ENCODE results near the gene GUCD1. TPM values are rescaled to one million over a fixed set of nuclear protein-coding genes. Genes with fewer than 3 reads are reported as not detected.

Gene GUCD1
- total RNA-seq, 2 donors from 2014 or later, result 44.4 to 58.7 TPM

DNA sequence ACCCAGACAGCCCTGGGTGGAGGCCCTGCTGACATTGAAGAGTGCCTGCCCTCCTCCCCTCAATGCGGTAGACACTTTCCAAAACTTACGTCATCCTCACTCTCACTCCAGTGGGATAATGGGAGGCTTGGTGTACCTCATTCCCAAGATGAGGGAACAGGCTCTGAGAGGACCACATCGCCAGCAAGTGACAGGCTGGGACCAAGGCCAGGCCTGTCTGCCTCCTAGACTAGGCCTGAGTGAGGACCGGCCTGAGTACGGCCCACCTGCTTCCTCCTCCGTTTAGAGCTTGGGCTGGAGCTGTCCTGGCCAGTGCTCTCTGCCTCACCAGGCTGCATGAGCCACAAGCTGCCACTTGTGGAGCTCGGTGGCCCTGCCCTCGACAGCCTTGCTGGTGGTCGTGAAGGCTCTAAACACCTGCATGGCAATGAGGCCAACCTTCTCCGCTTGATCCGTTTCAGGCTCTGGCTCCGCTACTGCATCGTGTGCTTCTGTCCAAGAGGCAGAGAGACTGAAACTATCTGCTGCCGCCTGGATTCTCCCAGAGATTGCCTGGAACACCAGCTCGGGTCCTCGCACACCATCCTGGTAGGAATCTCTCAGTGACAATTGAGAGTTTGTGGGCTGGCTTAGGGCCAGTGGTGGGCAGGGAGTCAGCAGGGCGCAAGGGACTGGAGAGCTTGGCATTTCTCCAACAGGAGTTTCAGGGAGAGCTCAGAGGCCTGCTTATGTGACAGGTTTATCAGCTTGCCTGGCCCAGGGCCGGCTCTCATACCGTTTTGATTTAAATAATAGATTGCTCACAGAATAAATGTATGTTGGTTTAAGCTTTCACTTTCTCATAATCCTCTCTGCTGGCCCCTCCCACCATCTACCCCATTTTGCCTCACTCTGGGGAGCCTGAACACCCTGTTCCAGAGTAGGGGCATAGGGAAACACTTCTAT, 28.6 kb upstream of the GUCD1 start:
- Histone ChIP-seq H3K9me3 (no peaks in the 10 kb centered on the region), H3K4me3 (no peak overlapping the region), H3K4me1 (peaks cover 47% of the 10 kb centered on the region), H3K27me3 (no peaks in the 10 kb centered on the region), H3K36me3 (replicated peaks in 1 of 2; ENCODE audit: insufficient read depth in 1 of 2, low read depth in 2 of 2) (no peaks in the 10 kb centered on the region), H3K27ac (peak overlapping the region; percentile 26 to 78 (median 70))
- intact Hi-C loops (cut with DNase I), result no loop called here
- peak; percentile 33 to 64 (median 52) for DNase-seq
- WGBS, 2 donors, result 41% methylated on average over 6 to 19 of the region's 19 CpGs
- ATAC-seq, result peak; percentile 34
- TF ChIP-seq POLR2A (IDR thresholded peaks at IDR 0.05), result no peak
- TF ChIP-seq, protein P1, sequence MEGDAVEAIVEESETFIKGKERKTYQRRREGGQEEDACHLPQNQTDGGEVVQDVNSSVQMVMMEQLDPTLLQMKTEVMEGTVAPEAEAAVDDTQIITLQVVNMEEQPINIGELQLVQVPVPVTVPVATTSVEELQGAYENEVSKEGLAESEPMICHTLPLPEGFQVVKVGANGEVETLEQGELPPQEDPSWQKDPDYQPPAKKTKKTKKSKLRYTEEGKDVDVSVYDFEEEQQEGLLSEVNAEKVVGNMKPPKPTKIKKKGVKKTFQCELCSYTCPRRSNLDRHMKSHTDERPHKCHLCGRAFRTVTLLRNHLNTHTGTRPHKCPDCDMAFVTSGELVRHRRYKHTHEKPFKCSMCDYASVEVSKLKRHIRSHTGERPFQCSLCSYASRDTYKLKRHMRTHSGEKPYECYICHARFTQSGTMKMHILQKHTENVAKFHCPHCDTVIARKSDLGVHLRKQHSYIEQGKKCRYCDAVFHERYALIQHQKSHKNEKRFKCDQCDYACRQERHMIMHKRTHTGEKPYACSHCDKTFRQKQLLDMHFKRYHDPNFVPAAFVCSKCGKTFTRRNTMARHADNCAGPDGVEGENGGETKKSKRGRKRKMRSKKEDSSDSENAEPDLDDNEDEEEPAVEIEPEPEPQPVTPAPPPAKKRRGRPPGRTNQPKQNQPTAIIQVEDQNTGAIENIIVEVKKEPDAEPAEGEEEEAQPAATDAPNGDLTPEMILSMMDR (IDR thresholded peaks at IDR 0.05), result no peak

DNA sequence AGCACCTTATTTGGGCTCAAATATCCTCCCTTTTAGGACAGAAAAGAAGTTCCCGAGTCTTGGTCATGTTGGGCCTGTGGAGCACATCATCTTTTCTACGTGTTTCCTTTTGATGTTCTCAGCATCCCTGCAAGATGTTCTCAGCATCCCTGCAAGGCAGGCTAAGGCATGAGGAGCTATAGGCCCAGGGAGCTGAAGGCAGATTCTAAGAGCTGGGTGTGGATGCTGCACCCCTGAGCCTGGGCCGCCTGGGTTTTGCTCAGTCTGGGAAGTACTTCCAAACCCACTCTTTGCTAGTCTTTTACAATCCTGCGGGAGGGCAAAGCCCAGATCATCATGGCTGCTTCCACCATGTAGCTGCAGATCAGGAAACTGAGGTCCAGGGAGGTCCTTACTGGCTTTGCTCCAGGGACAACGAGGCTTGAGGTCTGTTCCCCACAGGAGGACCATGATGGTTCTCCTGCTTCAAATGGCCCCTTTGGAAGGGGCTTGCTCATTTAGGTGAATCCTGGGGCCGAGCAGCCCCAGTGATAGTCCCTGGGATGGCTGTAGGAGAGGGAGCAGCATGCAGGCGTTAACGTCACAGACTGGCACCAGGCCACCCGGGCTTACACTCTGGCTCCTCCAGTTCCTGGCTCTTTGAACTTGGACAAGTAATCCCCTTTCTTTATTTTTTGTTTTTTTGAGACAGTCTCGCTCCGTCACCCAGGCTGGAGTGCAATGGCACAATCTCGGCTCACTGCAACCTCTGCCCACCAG, 27.3 kb upstream of the GUCD1 start:
- ATAC-seq (no peak), DNase-seq (no peak)
- no peaks in the 10 kb centered on the region for H3K36me3 ChIP-seq (replicated peaks in 1 of 2; ENCODE audit: insufficient read depth in 1 of 2, low read depth in 2 of 2)
- peaks cover 46% of the 10 kb centered on the region for H3K4me1 ChIP-seq
- H3K4me3 ChIP-seq, result no peak overlapping the region
- TF ChIP-seq, protein P1 (IDR thresholded peaks at IDR 0.05), result no peak
- no peak for TF ChIP-seq POLR2A (IDR thresholded peaks at IDR 0.05)
- intact Hi-C loops (cut with DNase I), result no loop called here
- no peaks in the 10 kb centered on the region for H3K27me3 ChIP-seq
- H3K9me3 ChIP-seq, result no peaks in the 10 kb centered on the region
- WGBS, 2 donors, result 81 to 83% methylated on average over 12 of the region's 12 CpGs
- no peak overlapping the region for H3K27ac ChIP-seq

DNA sequence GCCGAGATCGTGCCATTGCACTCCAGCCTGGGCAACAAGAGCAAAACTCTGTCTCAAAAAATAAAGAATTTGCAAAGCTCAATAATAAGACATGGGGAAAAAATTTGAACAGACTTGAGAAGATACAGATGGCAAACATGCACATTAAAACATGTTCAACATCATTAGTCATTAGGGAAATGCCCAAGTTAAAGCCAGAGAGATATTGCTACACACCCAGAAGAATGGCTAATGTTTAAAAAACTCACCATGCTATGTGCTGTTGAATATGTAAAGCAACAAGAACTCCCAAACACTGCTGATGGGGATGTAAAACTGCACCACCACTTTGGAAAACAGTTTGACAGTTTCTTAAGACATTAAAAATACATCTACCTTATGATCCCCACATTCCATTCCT, 25.3 kb upstream of the GUCD1 start:
- Histone ChIP-seq H3K4me1 (peaks cover 42% of the 10 kb centered on the region), H3K36me3 (replicated peaks in 1 of 2; ENCODE audit: insufficient read depth in 1 of 2, low read depth in 2 of 2) (no peaks in the 10 kb centered on the region), H3K4me3 (no peak overlapping the region), H3K27ac (peak overlapping the region in 1 of 4 donors; percentile 5), H3K9me3 (no peaks in the 10 kb centered on the region), H3K27me3 (no peaks in the 10 kb centered on the region)
- intact Hi-C loops (cut with DNase I), result no loop called here
- ATAC-seq (no peak), DNase-seq (no peak)
- 88 to 90% methylated on average over 2 of the region's 2 CpGs for WGBS, 2 donors
- TF ChIP-seq POLR2A (IDR thresholded peaks at IDR 0.05), result no peak
- TF ChIP-seq, protein P1 (IDR thresholded peaks at IDR 0.05), result no peak

DNA sequence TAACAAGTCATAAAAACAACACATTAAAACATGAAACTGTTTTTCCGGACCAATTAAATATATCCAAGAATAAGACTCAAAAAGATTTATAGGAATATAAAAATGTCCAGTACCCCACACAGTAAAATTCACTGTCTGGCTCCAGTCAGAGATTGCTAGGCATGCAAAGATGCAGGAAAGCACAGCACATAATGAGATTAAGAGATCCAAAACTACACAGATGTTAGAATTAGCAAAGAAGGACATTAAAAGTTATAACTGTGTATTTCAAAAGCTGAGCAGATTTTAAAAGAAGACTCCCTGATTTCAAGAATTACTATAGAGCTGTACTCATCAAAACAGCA, 24.3 kb upstream of the GUCD1 start:
- Histone ChIP-seq H3K9me3 (no peaks in the 10 kb centered on the region), H3K27ac (peak overlapping the region in 1 of 4 donors; percentile 43), H3K4me1 (peaks cover 32% of the 10 kb centered on the region), H3K4me3 (no peak overlapping the region), H3K36me3 (replicated peaks in 1 of 2; ENCODE audit: insufficient read depth in 1 of 2, low read depth in 2 of 2) (no peaks in the 10 kb centered on the region), H3K27me3 (no peaks in the 10 kb centered on the region)
- no peak for ATAC-seq
- DNase-seq, result no peak
- whole genome bisulfite sequencing, 2 donors, result 35 to 47% methylated on average over 1 of the region's 1 CpG
- intact Hi-C loops (cut with DNase I), result no loop called here
- no peak for TF ChIP-seq POLR2A (IDR thresholded peaks at IDR 0.05)
- TF ChIP-seq, protein P1 (IDR thresholded peaks at IDR 0.05), result no peak
